HCT116 (cell line): ENCODE results near the gene S100A13. TPM values are rescaled to one million over a fixed set of nuclear protein-coding genes. Genes with fewer than 3 reads are reported as not detected.

ENCODE experiments used
- ATAC-seq: fragments of 200-7000 bp; cut with Tn5 transposase; 2 replicates; pipeline ENCODE4 v1.9.1; 2020; ENCODE audit warnings: mild to moderate bottlenecking, moderate library complexity
- BruUV-seq: library from RNA; stranded (reverse); fragments of 400-500 nt; replicated peaks from 2 replicates; lab custom pipeline; 2021; lab: Mats Ljungman, UMichigan
- CTCF ChIA-PET: fragments of 300-600 bp; sonication (Branson Sonifier 250); formaldehyde crosslinking; loops from one replicate; lab custom pipeline; 2021; ENCODE audit warnings: antibody characterized with exemption; lab: Charles Lee
- POLR2A ChIA-PET: fragments of 300-600, 350-600 bp; sonication (Branson Sonifier 250); formaldehyde crosslinking; loops from one replicate; lab custom pipeline; 2021; ENCODE audit warnings: antibody characterized with exemption; lab: Charles Lee
- RAD21 ChIA-PET, 2 experiments: fragments of 300-600 bp; sonication (Branson Sonifier 250); formaldehyde crosslinking; loops; one replicate each; lab custom pipeline; 2023; ENCODE audit warnings: low total read pairs in 2 of 2; ENCODE audit not compliant: uncharacterized antibody in 2 of 2, unreplicated experiment in 2 of 2, low non-redundant PET in 1 of 2; lab: Charles Lee
- DNase-seq: peaks from one replicate; pipeline ENCODE4 v3.0.0-alpha.2; 2010; ENCODE audit warnings: low read depth, low spot score
- H2AFZ ChIP-seq: fragments of 200-600 bp; shearing (Covaris generic), sonication (generic); 2 replicates; pipeline ENCODE4 v1.6.1; 2017; ENCODE audit warnings: low read depth, mixed run types, mixed read lengths, antibody characterized with exemption, low read length; ENCODE audit not compliant: poor library complexity, severe bottlenecking
- H3K27ac ChIP-seq: 2 replicates; pipeline ENCODE4 v1.5.1; 2012; ENCODE audit warnings: low read depth, low read length
- H3K27me3 ChIP-seq: fragments of 200-600 bp; sonication (generic); 2 replicates; pipeline ENCODE4 v1.6.1; 2016; ENCODE audit warnings: mixed run types, low read length, mixed read lengths; ENCODE audit not compliant: insufficient read depth
- H3K36me3 ChIP-seq, 2 experiments: fragments of 200-500 bp in 1 of 2; fragments of 200-600 bp in 1 of 2; sonication (Bioruptor generic) in 1 of 2; sonication (generic) in 1 of 2; 2 replicates each; pipeline versions ENCODE4 v1.5.1 to v1.6.1; 2014 to 2016; ENCODE audit warnings: low read length in 2 of 2, inconsistent platforms in 1 of 2, mixed read lengths in 1 of 2, mixed run types in 1 of 2; ENCODE audit not compliant: insufficient read depth in 2 of 2, control insufficient read depth in 1 of 2
- H3K4me1 ChIP-seq, 2 experiments: fragments of 200-600 bp in 1 of 2; sonication (generic) in 1 of 2; 2 replicates each; pipeline versions ENCODE4 v1.5.1 to v1.6.1; 2012 to 2017; ENCODE audit warnings: low read length in 2 of 2, inconsistent platforms in 1 of 2, mild to moderate bottlenecking in 1 of 2, mixed read lengths in 1 of 2, mixed run types in 1 of 2, moderate library complexity in 1 of 2; ENCODE audit not compliant: insufficient read depth in 2 of 2, control insufficient read depth in 1 of 2
- H3K4me2 ChIP-seq: fragments of 200-600 bp; sonication (generic); 2 replicates; pipeline ENCODE4 v1.6.1; 2017; ENCODE audit warnings: mixed run types, low read length, mixed read lengths
- H3K4me3 ChIP-seq, 2 experiments: fragments of 200-600 bp in 1 of 2; sonication (generic) in 1 of 2; replicated peaks in 1 of 2; 2 replicates each; pipeline ENCODE4 v1.5.1; 2011 to 2016; ENCODE audit warnings: low read length in 2 of 2, control low read depth in 1 of 2, low read depth in 1 of 2, mild to moderate bottlenecking in 1 of 2, mixed read lengths in 1 of 2, mixed run types in 1 of 2
- H3K79me2 ChIP-seq: fragments of 200-600 bp; sonication (generic); 2 replicates; pipeline ENCODE4 v1.6.1; 2017; ENCODE audit warnings: mild to moderate bottlenecking, mixed run types, low read length, moderate library complexity, mixed read lengths; ENCODE audit not compliant: insufficient read depth
- H3K9ac ChIP-seq: fragments of 200-600 bp; sonication (generic); 2 replicates; pipeline ENCODE4 v1.6.1; 2016; ENCODE audit warnings: low read length, mixed read lengths
- H3K9me2 ChIP-seq: fragments of 200-600 bp; sonication (generic), shearing (Covaris generic); 2 replicates; pipeline ENCODE4 v1.6.1; 2017; ENCODE audit warnings: mixed run types, mild to moderate bottlenecking, moderate library complexity; ENCODE audit not compliant: insufficient read depth
- H3K9me3 ChIP-seq, 2 experiments: fragments of 200-500 bp in 1 of 2; fragments of 200-600 bp in 1 of 2; sonication (Bioruptor generic) in 1 of 2; sonication (generic) in 1 of 2; 2 replicates each; pipeline ENCODE4 v1.6.1; 2014 to 2017; ENCODE audit warnings: low read length in 2 of 2, mixed read lengths in 2 of 2, inconsistent platforms in 1 of 2, low read depth in 1 of 2, mild to moderate bottlenecking in 1 of 2, mixed run types in 1 of 2, moderate library complexity in 1 of 2; ENCODE audit not compliant: control insufficient read depth in 1 of 2, insufficient read depth in 1 of 2
- H4K20me1 ChIP-seq: fragments of 200-600 bp; sonication (generic), shearing (Covaris generic); 2 replicates; pipeline ENCODE4 v1.6.1; 2017; ENCODE audit warnings: mixed run types, mild to moderate bottlenecking, moderate library complexity; ENCODE audit not compliant: insufficient read depth
- CEBPB ChIP-seq: IDR thresholded peaks from 2 replicates; pipeline ENCODE4 v1.6.1; 2012; ENCODE audit warnings: low read depth
- EGR1 ChIP-seq: IDR thresholded peaks from 2 replicates; pipeline ENCODE4 v1.6.1; 2012; ENCODE audit warnings: low read depth
- EZH2 ChIP-seq: fragments of 200-600 bp; sonication (generic); IDR thresholded peaks from 2 replicates; pipeline ENCODE4 v1.6.1; 2017; ENCODE audit warnings: antibody characterized with exemption, mixed run types
- FOSL1 ChIP-seq: IDR thresholded peaks from 2 replicates; pipeline ENCODE4 v1.6.1; 2012; ENCODE audit warnings: low read depth
- JUND ChIP-seq: IDR thresholded peaks from 2 replicates; pipeline ENCODE4 v1.6.1; 2012
- MAX ChIP-seq: IDR thresholded peaks from 2 replicates; pipeline ENCODE4 v1.6.1; 2012
- POLR2A ChIP-seq: IDR thresholded peaks from 2 replicates; pipeline ENCODE4 v1.7.0; 2011; ENCODE audit warnings: borderline replicate concordance; ENCODE audit not compliant: insufficient read depth, insufficient read length; ENCODE audit errors: extremely low read depth
- POLR2AphosphoS5 ChIP-seq: IDR thresholded peaks from 2 replicates; pipeline ENCODE4 v1.6.1; 2011; ENCODE audit warnings: mild to moderate bottlenecking, low read depth, low read length, moderate library complexity
- RAD21 ChIP-seq: IDR thresholded peaks from 2 replicates; pipeline ENCODE4 v1.6.1; 2012; ENCODE audit warnings: low read depth, mild to moderate bottlenecking
- intact Hi-C: fragments of 100-400 bp; cut with micrococcal nuclease; formaldehyde crosslinking; loops from 2 replicates; pipeline ENCODE4 v1.10.0; 2022
- total RNA-seq: library from RNA; stranded (reverse); gene quantifications from one replicate; pipeline ENCODE4 v1.2.1, GENCODE V29; 2021; ENCODE audit not compliant: unreplicated experiment

S100A13 gene
- total RNA-seq, 1 experiment from 2014 or later = 143 TPM

GRCh38 chr1:153648000-153648643 is 20.8 kb upstream of the S100A13 start:
- CTCF ChIA-PET = interaction anchor here (1.5 to 1.6 kb wide), 2 partner anchors 75 to 137 kb away, joined by 4 to 7 read pairs; no protein-coding TSS in a partner anchor
- H2AFZ ChIP-seq = no peak overlapping the region
- no peaks in the 10 kb centered on the region for H3K9me3 ChIP-seq
- no peaks in the 10 kb centered on the region for H3K9me2 ChIP-seq
- RAD21 ChIA-PET = no interaction called here
- H3K4me3 ChIP-seq = no peak overlapping the region
- H3K4me1 ChIP-seq = peaks cover 0 to 8% of the 10 kb centered on the region in 2 experiments; a peak in 2 of 4 replicates
- peaks cover 20% of the 10 kb centered on the region; the same call in 1 of the 2 replicates for H3K79me2 ChIP-seq
- H4K20me1 ChIP-seq = peaks cover 6% of the 10 kb centered on the region; the same call in 1 of the 2 replicates
- no TSS peak for BruUV-seq
- no peak for DNase-seq
- H3K9ac ChIP-seq = no peak overlapping the region
- POLR2A ChIA-PET = interaction anchor here (2.8 kb wide), 1 partner anchor 14 kb away, joined by 12 read pairs; the partner anchor contains the start of gene CHTOP
- intact Hi-C loops = no loop called here
- H3K4me2 ChIP-seq = no peak overlapping the region
- H3K27ac ChIP-seq = no peak overlapping the region
- peak; percentile 21 for ATAC-seq
- TF ChIP-seq FOSL1 (no peak), POLR2AphosphoS5 (peak; percentile 49; the same call in 1 of the 2 replicates), CEBPB (no peak), EZH2 (no peak), EGR1 (no peak)
- H3K27me3 ChIP-seq = no peaks in the 10 kb centered on the region
- peaks cover 28 to 31% of the 10 kb centered on the region in 2 experiments for H3K36me3 ChIP-seq

GRCh38 chr1:153647346-153647714 is 20.0 kb upstream of the S100A13 start:
- Histone ChIP-seq H3K9me2 (no peaks in the 10 kb centered on the region), H3K79me2 (peaks cover 28% of the 10 kb centered on the region; the same call in 1 of the 2 replicates), H3K9ac (no peak overlapping the region), H2AFZ (no peak overlapping the region), H3K27ac (no peak overlapping the region), H3K9me3 (no peaks in the 10 kb centered on the region), H4K20me1 (peaks cover 6% of the 10 kb centered on the region; the same call in 1 of the 2 replicates), H3K4me2 (no peak overlapping the region), H3K4me1 (peaks cover 0 to 4% of the 10 kb centered on the region in 2 experiments; a peak in 2 of 4 replicates), H3K36me3 (peaks cover 36 to 39% of the 10 kb centered on the region in 2 experiments), H3K27me3 (no peaks in the 10 kb centered on the region), H3K4me3 (no peak overlapping the region)
- no TSS peak for BruUV-seq
- TF ChIP-seq MAX (no peak), JUND (peak; percentile 43), RAD21 (no peak), POLR2A (peak; percentile 18), POLR2AphosphoS5 (0 out of 2 replicates have a peak, but pooled peaks have one; percentile 43)
- peak; percentile 54 for ATAC-seq
- RAD21 ChIA-PET = no interaction called here
- DNase-seq = no peak
- CTCF ChIA-PET = interaction anchor here (1.5 to 1.6 kb wide), 2 partner anchors 75 to 136 kb away, joined by 4 to 7 read pairs; no protein-coding TSS in a partner anchor
- POLR2A ChIA-PET = interaction anchor here (2.8 kb wide), 1 partner anchor 13 kb away, joined by 12 read pairs; the partner anchor contains the start of gene CHTOP
- intact Hi-C loops = no loop called here
